HL-60 (cell line): ENCODE measurements around the gene CHRNA9.

Experiments used
- DNase-seq, 2 experiments: peaks; one replicate each; pipeline ENCODE4 v3.0.0-alpha.2; 2010 to 2020; ENCODE audit warnings: low read depth in 1 of 2, low spot score in 1 of 2
- H3K27ac ChIP-seq: fragments of 250-450 bp; sonication (Bioruptor Pico); replicated peaks from 2 replicates; pipeline ENCODE4 v1.5.1; 2020; ENCODE audit warnings: mild to moderate bottlenecking, moderate library complexity
- H3K27me3 ChIP-seq: fragments of 250-450 bp; sonication (Bioruptor Pico); 2 replicates; pipeline ENCODE4 v1.5.1; 2021; ENCODE audit warnings: mild to moderate bottlenecking, moderate library complexity; ENCODE audit not compliant: insufficient read depth, poor library complexity, severe bottlenecking
- H3K4me3 ChIP-seq: replicated peaks from 2 replicates; pipeline ENCODE4 v1.5.1; 2011; ENCODE audit warnings: mild to moderate bottlenecking, control low read depth, low read length; ENCODE audit not compliant: insufficient read depth
- CTCF ChIP-seq: IDR thresholded peaks from one replicate; pipeline ENCODE4 v1.5.1; 2011; ENCODE audit warnings: low read length, control low read depth, inconsistent platforms; ENCODE audit not compliant: insufficient read depth
- GABPA ChIP-seq: IDR thresholded peaks from 2 replicates; pipeline ENCODE4 v1.6.1; 2012; ENCODE audit warnings: low read depth
- POLR2AphosphoS5 ChIP-seq: IDR thresholded peaks from 2 replicates; pipeline ENCODE4 v1.6.1; 2012; ENCODE audit warnings: low read depth
- SPI1 ChIP-seq: IDR thresholded peaks from 2 replicates; pipeline ENCODE4 v1.6.1; 2012; ENCODE audit warnings: low read depth, mild to moderate bottlenecking, borderline replicate concordance
- TF ChIP-seq, protein P1 (sequence below): IDR thresholded peaks from 2 replicates; pipeline ENCODE4 v1.6.1; 2012; ENCODE audit warnings: low read depth; ENCODE audit not compliant: insufficient replicate concordance

Gene CHRNA9

DNA sequence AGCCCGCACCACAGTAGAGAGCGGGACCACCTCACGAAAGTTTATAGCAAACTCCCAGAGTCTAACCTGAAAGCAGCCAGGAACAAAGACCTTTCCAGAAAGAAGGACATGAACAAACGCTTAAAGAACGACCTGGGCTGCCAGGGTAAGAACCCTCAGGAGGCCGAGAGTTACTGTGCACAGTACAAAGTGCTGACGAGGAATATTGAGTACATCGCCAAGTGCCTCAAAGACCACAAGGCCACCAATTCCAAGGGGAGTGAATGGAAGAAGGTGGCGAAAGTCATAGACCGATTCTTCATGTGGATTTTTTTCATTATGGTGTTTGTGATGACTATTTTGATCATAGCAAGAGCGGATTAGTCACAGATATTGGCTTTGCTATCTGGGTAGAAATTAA lies 19.0 kb downstream of the CHRNA9 start:
- H3K27ac ChIP-seq, result no peak overlapping the region
- DNase-seq, result no peak

DNA sequence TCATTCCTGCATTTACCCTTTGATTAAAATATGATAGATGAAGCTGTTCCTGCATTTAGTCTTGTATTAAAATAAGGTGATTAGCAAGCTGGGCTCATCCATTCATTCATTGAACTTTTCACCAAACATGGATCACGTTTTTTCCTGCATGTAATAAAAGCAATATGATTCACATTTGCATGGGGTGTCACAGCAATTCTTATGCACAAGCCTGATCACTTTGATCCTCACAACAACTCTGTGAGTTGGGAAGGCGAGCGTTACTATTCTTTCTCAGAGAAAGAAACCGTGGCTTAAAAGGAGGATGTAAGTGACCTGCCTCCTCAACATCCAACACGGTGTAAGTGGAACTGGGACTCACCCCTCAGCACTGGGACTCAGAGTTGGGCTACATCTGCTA lies 20.0 kb downstream of the CHRNA9 start:
- no peak for DNase-seq
- TF ChIP-seq, protein P1, sequence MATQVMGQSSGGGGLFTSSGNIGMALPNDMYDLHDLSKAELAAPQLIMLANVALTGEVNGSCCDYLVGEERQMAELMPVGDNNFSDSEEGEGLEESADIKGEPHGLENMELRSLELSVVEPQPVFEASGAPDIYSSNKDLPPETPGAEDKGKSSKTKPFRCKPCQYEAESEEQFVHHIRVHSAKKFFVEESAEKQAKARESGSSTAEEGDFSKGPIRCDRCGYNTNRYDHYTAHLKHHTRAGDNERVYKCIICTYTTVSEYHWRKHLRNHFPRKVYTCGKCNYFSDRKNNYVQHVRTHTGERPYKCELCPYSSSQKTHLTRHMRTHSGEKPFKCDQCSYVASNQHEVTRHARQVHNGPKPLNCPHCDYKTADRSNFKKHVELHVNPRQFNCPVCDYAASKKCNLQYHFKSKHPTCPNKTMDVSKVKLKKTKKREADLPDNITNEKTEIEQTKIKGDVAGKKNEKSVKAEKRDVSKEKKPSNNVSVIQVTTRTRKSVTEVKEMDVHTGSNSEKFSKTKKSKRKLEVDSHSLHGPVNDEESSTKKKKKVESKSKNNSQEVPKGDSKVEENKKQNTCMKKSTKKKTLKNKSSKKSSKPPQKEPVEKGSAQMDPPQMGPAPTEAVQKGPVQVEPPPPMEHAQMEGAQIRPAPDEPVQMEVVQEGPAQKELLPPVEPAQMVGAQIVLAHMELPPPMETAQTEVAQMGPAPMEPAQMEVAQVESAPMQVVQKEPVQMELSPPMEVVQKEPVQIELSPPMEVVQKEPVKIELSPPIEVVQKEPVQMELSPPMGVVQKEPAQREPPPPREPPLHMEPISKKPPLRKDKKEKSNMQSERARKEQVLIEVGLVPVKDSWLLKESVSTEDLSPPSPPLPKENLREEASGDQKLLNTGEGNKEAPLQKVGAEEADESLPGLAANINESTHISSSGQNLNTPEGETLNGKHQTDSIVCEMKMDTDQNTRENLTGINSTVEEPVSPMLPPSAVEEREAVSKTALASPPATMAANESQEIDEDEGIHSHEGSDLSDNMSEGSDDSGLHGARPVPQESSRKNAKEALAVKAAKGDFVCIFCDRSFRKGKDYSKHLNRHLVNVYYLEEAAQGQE, result no peak
- TF ChIP-seq POLR2AphosphoS5, result no peak
- TF ChIP-seq SPI1, result no peak
- TF ChIP-seq CTCF, result no peak
- TF ChIP-seq GABPA, result no peak
- no peaks in the 10 kb centered on the region for H3K27me3 ChIP-seq
- H3K4me3 ChIP-seq, result no peak overlapping the region
- no peak overlapping the region for H3K27ac ChIP-seq

More for the DNA sequence above, 19.0 kb downstream of the CHRNA9 start:
- no peak overlapping the region for H3K4me3 ChIP-seq
- TF ChIP-seq, protein P1, result no peak
- TF ChIP-seq CTCF (no peak), POLR2AphosphoS5 (no peak), GABPA (no peak), SPI1 (no peak)
- H3K27me3 ChIP-seq, result no peaks in the 10 kb centered on the region

GRCh38 chr4:40357738-40358137 lies 22.6 kb downstream of the CHRNA9 start:
- no peak overlapping the region for H3K27ac ChIP-seq
- TF ChIP-seq CTCF (no peak), GABPA (no peak), POLR2AphosphoS5 (no peak), SPI1 (no peak)
- TF ChIP-seq, protein P1, result no peak
- no peak for DNase-seq
- no peak overlapping the region for H3K4me3 ChIP-seq
- H3K27me3 ChIP-seq, result no peaks in the 10 kb centered on the region
